Right renal cortex interstitium (tissue), 3 donors: ENCODE results near the gene CYP4F2. TPM values are rescaled to one million over a fixed set of nuclear protein-coding genes. Genes with fewer than 3 reads are reported as not detected.
"Not testable (repeated sequence)": the region's sequence is repeated elsewhere in the genome, so short reads cannot be mapped to it uniquely, and the experiment has no call there.

Source experiments
- DNase-seq, 3 donors: peaks; one replicate each; pipeline ENCODE4 v3.0.0-alpha.2; 2013; ENCODE audit warnings: low read depth in 3 of 3, low spot score in 2 of 3
- polyA plus RNA-seq, 3 donors: library from polyadenylated mRNA; unstranded; fragments of 120-200 nt; gene quantifications; one replicate each; pipeline ENCODE4 v1.2.1, GENCODE V29; 2013; ENCODE audit not compliant: insufficient read length in 3 of 3

Gene CYP4F2, protein sequence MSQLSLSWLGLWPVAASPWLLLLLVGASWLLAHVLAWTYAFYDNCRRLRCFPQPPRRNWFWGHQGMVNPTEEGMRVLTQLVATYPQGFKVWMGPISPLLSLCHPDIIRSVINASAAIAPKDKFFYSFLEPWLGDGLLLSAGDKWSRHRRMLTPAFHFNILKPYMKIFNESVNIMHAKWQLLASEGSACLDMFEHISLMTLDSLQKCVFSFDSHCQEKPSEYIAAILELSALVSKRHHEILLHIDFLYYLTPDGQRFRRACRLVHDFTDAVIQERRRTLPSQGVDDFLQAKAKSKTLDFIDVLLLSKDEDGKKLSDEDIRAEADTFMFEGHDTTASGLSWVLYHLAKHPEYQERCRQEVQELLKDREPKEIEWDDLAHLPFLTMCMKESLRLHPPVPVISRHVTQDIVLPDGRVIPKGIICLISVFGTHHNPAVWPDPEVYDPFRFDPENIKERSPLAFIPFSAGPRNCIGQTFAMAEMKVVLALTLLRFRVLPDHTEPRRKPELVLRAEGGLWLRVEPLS
- under 1 TPM in 2 of 3 donors, not detected in 1; 0.15 to 0.41 TPM for polyA plus RNA-seq

DNA sequence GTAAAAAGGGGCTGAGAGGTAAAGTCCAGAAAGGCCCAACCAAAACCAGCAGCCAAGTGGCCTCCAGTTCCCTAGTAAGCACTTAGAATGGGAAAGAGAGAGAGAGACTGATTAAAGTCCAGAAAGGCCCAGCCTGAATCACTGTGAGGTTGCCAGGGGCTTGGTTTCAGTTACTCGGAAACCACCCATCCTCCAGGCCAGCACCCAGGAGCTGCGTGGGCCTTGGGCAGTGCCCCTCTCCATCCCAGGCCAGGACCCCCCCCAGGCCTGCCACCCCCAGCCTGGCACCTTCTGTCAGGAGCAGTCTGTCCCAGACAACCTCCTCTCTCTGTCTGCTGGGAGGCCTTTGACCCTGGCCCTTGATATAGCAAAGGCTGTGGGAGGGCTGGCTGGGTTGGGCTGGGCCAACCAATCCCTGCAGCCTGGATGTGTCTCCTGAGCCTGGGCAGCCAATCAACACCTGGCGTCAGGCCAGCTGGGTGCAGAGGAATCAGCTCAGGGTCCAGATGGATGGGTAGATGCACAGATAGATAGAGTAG is at the start of gene CYP4F2:
Gene CYP4F2 (minus strand): TSS at position 337 of the 539 bp plus-strand sequence. CDS start 463 bp downstream, outside the sequence.
- DNase-seq = no peak

DNA sequence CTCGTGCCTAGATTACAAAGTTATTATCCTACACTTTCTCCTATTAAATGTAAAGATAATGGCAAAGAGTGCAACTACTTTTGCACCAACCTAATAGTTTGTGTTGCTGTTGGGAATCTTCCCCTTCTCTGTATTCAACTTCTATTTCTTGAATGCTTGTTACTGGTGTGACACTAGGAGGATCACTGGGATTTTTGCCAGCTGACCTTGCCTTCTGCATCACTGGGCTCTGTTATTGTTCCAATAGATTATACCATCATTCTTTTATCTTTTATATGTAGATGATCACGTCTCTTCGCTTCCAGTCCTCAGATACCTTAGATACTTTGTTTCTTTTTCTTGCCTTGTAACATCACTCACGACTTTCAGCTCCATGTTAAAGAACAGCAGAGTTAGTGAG is 47.4 kb upstream of the CYP4F2 start:
- no peak for DNase-seq

DNA sequence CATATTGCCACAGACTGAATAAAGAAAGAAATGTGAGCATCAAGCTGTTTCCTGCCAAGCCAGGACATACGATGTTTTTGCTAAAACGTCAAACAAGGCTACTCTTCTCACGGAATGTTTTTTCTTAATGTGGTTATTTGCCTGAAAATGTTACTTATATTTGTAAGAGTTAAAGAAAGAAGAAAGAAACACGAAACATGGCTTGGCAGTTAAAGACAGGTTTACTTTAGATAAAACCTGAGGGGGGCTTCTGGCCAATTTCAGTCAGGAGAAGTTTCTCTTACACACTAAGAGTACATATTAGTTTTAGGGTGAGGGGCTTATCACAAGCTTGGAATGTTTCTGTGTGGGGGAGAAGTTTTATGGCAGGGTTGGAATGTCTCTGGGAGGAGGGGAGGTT is 46.5 kb upstream of the CYP4F2 start:
- no peak for DNase-seq

DNA sequence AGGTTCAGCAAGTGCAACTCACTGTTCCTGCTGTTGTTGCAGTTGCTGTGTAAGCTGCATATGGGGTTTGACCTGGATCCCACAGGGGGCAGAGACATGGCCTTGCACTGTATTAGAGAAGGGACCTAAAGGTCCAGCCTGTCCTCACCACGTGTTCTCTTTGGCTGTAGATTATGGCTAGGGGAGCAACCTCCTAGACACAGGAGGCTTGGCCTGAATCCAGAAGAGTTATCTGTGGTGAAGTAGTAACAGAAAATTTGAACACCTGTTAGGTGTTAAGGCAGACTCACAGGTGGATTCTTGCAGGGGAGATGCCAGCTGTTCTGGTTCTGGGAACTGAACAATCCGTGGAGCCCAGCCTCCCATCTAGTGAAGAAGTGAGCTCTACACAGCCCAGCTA is 39.9 kb upstream of the CYP4F2 start:
- DNase-seq = no peak

DNA sequence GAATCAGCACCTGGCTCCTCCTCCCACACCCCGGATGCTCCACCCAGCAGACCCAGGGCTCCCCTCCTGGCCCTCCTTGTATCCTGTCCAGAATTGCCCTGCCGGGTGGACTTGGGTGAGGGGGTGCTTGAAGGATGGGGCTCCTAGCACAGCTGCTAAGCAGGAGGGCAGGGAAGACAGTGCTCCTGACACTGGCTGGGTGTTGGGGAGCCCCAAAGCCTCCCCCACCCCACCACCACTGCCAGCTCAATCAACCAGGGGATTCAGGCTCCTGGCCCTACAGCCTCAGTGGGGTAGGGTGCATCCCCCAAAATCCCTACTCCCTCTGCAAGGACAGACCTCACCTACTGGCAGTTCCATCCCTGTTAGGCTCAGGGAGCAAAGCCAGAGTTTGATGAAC is 39.1 kb upstream of the CYP4F2 start:
- no peak for DNase-seq

DNA sequence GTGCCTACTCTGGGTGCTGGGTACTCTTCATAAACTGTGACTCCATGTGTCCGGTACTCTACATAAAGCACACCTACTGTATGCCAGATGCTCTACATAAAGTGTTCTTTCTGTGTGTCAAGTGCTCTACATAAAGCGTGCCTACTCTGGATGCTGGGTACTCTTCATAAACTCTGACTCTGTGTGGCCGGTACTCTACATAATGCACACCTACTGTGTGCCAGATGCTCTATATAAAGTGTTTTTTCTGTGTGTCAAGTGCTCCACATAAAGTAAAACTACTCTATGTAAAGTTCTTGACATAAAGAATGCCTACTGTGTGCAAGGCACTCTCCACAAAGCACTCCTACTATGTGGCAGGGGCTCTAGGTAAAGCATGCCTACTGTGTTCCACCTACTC is 38.3 kb upstream of the CYP4F2 start:
- DNase-seq = no peak

DNA sequence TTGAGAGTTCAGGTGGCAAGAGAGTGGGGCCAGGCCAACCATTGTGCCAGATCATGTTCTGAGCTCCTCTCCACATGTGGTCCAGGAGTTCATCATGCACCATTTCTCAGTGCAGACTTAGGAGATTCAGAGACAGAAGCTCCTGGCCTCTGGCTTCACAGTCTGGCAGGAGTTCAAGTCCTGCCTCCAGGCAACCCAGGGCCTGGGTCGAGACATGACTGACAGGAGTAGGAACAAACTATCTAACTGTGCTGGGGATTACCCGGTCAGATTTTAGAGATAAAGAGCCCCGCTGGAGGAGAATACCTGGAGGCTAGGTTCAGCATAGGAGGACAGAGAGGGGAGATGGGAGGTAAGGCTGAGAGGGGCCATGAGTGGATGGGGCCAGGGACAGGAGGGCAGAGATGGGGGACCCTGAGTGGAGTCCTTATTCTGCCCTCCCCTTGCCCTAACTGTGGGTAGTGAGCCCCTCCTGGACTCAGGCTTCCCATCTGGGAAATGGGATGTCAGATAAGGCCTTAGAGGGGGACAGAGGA is 37.4 kb upstream of the CYP4F2 start:
- DNase-seq = no peak

DNA sequence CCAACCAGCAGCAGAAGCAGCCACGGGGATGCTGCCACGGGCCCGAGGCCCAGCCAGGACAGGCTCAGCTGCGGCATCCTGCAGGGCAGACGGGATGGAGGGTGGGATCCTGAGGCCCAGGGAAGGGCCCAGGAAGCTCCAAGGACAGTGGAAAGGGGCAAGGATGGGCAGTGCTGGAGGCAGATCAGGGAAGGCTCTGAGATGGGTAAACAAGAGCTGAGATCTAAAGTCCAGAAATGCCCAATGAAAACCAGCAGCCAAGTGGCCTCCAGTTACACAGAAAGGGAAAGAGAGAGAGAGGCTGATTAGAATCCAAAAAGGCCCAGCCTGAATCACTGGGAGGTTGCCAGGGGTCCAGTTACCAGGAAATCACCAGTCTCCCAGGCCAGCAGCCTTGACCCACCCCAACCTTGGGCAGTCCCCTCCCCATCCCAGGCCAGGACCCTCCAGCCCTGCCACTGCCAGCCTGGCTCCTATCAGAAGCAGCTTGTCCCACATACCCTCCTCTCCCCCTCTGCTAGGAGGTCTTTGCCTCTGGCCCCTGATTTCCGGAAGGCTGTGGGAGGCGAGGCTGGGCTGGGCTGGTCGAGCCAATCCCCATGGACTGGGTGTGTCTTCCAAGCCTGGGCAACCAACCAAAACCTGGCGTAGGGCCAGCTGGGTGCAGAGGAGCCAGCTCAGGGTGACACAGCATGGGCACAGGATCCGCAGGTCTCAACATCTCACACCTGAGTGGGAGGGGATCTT is 36.6 kb upstream of the CYP4F2 start, which contains the start of gene CYP4F11:
Gene CYP4F11 (minus strand): TSS at position 198 of the 747 bp plus-strand sequence. CDS start 121 bp downstream, at position 77.
- no peak for DNase-seq

DNA sequence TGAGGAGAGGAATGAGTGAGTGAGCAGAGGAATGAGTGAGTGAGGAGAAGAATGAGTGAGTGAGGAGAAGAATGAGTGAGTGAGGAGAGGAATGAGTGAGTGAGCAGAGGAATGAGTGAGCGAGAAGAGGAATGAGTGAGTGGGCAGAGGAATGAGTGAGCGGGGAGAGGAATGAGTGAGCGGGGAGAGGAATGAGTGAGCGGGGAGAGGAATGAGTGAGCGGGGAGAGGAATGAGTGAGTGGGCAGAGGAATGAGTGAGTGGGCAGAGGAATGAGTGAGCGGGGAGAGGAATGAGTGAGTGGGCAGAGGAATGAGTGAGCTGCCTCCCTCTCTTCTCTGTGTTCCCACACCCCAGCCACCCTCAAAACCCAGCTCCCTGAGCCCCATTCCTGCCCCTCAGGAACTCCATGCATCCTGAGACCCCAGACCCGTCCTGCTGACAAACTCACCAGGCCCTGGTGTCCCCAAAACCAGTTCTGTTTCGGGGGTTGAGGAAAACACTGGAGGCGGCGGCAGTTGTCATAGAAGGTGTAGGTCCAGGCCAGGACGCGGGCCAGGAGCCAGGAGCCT is 36.0 kb upstream of the CYP4F2 start:
- DNase-seq = not testable (repeated sequence)

DNA sequence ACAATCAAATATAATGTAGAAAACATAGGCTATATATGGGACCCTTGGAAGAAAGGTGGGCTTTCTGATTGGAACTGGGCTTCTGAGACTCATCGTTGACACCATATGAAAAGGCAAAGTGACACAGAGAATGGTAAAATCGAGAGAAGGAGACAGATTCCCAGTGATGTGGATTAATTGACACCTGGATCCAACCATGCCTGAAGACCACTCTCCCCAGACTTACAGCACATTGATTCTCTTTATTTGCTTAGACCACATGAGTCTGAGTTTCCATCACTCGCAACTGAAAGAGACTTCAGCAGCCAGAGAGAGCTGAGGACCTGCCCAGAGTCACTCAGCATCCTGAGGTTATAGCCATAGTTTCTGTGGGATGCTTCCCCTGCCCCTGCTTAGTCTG is 30.4 kb upstream of the CYP4F2 start:
- no peak for DNase-seq

DNA sequence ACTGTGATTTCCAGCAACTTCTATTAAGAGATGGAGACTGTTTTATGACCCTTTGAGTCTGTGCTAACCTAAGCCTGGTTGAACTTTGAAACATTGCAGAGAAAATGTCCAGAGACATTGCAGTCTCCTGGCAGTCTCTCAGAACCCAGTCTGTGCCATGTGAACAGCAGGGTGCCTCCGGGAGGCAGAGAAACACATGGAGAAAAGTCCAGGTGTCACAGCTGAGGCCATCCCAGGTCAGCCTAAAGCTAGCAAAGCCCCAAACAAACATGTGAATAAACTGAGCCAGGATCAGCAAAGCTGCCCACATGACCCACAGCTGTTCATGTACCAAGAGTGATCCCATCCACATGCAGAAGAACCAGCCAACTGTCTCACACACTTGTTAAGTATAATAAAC is 28.6 kb upstream of the CYP4F2 start:
- DNase-seq = no peak

DNA sequence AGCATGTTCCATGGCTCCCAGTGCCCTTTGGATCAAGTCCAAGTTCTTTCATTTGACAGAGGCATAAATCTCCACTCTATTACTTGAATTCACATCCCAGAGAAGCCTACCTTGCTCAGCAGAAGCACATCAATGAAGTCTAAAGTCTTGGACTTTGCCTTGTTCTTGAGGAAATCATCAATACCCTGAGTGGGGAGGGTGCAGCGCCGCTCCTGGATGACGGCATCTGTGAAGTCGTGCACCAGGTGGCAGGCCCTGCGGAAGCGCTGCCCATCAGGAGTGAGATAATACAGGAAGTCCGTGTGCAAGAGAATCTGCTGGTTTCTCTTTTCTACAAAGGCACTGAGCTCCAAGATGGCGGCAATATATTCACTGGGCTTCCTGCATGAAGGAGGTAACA is 25.8 kb upstream of the CYP4F2 start:
- DNase-seq = no peak

DNA sequence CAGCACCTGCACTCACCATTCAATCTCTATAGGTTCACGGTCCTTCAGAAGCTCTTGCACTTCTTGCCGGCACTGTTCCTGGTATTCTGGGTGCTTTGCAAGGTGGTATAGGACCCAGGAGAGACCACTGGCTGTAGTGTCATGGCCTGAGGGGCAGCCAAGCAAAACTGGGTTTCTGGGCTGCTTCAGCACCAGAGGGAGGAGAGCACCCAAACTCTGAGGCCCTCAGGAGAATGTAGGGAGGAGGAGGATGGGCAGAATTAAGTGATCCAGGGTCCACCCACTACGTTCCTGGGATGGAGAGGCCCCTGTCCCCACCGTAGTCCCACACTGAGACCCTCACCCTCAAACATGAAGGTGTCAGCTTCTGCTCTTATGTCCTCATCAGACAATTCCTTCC is 24.1 kb upstream of the CYP4F2 start:
- no peak for DNase-seq

DNA sequence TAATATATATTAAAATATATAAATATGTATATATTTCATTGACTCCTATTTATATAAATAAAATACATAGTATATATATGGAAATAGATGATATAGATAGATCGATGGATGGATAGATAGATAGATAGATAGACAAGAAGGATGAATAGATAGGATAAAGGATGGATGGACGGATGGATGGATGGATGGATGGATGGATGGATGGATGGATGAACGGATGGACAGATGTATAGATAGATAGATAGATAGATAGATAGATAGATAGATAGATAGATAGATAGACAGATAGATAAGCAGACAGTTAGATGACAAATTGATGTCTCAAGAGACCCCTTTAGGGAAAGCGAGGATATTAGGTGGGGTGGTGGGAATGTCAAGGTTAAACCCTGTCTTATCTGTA is 21.4 kb upstream of the CYP4F2 start:
- no peak for DNase-seq

DNA sequence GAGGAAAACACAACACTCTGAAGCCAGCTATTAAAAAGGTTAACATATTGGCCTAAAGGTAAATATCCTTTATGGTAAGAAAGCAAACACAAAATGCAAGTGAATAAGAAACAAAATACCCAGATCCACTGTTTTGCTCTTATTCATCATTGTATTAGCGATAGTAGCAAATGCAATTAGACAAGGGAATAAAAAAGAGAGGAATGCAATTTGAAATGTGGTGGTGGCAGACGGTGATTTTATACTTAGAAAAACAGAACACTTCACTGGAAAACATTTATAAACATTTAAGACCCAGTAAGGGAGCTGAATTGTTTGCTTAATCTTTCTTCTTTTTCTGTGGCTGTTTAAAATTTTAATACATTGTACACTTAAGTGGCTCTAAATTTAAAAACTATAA is 17.2 kb upstream of the CYP4F2 start:
- no peak for DNase-seq

DNA sequence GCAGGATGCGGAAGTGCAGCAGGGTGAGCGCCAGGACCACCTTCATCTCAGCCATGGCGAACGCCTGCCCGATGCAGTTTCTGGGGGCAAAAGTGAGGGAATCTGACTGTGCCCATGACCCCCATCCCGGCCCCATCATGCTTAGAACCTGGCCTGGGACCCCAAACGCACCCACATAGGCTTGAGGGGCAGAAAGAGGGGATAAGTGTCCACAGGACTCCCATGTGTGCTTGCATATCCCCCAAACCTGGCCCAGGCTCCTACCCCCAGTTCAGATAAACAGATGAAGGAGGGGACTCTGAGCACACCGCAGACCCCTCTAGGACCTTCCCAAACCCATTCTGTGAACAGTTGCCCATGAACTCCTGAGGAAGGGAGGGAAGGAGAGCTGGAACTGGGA is 16.0 kb upstream of the CYP4F2 start:
- no peak for DNase-seq

DNA sequence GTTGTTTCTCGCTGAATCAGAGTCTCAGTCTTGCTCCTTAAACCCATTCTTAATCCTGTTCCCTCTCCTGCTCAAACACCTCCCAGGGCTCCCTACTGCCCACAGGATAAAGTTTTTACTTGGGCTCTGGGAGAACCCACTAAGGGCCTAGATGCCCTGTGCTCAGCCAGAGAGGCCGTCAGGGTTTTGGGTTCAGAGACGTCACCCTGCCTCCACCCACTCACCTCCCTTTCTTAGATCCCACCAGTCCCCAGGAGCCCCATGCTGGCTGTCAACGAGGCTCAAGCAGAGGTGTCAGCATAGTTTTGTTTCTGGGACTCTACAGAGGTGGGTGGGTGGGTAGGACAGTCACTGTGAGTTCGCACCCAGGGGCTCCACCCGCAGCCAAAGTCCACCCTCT is 15.5 kb upstream of the CYP4F2 start:
- no peak for DNase-seq

DNA sequence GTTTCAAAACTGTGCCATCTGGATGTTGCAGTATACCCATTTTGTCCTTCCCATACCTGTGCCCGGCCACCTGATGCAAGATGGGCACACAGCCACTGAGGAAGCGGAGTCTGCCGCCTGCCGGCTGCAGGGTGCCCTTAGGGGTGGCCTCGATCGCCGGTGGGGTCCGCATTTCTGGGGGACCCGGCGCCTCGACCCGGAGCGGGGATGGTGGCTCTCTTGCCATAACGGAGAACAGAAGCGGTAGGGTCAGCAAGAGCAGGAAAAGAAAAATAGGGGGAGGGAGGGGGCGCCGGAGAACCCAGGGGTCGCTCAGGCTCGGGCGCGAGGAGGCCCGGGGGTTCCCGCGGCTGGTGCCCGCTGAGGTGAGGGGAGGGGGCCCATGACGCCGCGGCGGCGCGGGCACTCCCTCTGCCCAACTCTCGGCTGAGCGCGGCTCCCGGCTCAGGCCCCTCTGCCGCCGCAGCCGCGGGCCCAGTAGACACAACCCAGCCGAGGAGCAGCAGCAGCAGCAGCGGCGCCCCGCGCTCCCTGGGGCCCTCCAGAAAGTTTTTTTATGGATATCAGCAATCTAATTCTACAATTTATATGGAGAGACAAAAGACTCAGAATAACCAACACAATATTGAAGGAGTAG is 13.8 kb upstream of the CYP4F2 start:
- no peak for DNase-seq

DNA sequence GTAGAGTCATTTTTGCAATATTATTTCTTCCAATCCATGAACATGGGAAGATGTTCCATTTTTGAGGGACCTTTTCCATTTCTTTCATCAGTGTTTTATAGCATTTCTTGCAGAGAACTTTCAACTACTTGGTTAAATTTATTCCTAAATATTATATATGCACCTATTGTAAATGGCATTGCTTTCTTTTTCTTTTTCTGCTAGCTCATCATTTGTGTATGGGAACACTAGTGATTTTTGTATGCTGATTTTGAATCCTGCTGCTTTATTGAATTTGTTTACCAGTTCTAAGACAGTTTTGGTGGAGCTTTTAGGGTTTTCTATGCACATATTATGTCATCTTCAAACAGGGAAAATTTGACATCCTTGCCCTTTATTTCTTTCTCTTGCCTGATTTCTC is 7.2 kb upstream of the CYP4F2 start:
- no peak for DNase-seq

DNA sequence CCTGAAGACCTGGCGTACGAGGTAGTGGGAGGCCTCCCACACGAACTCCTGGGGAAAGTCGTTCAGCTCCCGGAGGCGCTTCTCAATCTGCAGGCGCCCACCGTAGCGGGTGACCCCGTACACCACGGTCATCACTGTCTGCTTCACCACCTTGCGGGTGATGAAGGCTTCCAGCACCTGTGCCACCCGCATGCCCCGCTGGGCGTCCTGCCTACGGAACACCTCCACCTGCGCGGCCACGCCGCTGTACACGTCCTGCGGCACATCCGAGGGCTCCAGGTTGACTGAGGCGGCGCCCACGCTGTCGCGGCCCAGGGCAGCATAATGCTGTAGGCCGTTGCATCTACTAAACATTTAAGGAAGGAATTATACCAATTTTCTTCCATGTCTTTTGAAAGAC is 5.0 kb upstream of the CYP4F2 start:
- DNase-seq = not testable (repeated sequence)
